NT2/D1 (cell line): ENCODE results near the gene INMT.

Source experiments
- DNase-seq: peaks from one replicate; pipeline ENCODE4 v3.0.0-alpha.2; 2011; ENCODE audit warnings: low read depth, low spot score
- H3K27me3 ChIP-seq: 2 replicates; pipeline ENCODE4 v1.6.0; 2011; ENCODE audit warnings: mild to moderate bottlenecking; ENCODE audit not compliant: insufficient read length, insufficient read depth
- H3K36me3 ChIP-seq: 2 replicates; pipeline ENCODE4 v1.6.1; 2011; ENCODE audit warnings: mild to moderate bottlenecking, low read length, mixed read lengths; ENCODE audit not compliant: insufficient read depth, insufficient read length
- H3K4me1 ChIP-seq: 2 replicates; pipeline ENCODE4 v1.5.1; 2011; ENCODE audit not compliant: insufficient read depth, insufficient read length
- H3K4me3 ChIP-seq: 2 replicates; pipeline ENCODE4 v1.5.1; 2011; ENCODE audit warnings: low read depth; ENCODE audit not compliant: insufficient read length
- H3K9ac ChIP-seq: 2 replicates; pipeline ENCODE4 v1.6.0; 2011; ENCODE audit warnings: low read depth; ENCODE audit not compliant: insufficient read length
- H3K9me3 ChIP-seq: 2 replicates; pipeline ENCODE4 v1.5.1; 2011; ENCODE audit warnings: mild to moderate bottlenecking, low read length; ENCODE audit not compliant: insufficient read depth
- SUZ12 ChIP-seq: IDR thresholded peaks from 2 replicates; pipeline ENCODE4 v1.6.1; 2011; ENCODE audit not compliant: insufficient read length, insufficient read depth; ENCODE audit errors: extremely low read depth
- YY1 ChIP-seq: IDR thresholded peaks from 2 replicates; pipeline ENCODE4 v1.6.1; 2011; ENCODE audit not compliant: insufficient read length, insufficient read depth
- ZNF274 ChIP-seq: IDR thresholded peaks from 2 replicates; pipeline ENCODE4 v1.6.1; 2011; ENCODE audit warnings: mild to moderate bottlenecking, low read depth, low read length

The INMT gene

GRCh38 chr7:30707391-30708357 is 44.3 kb upstream of the INMT start:
- Histone ChIP-seq H3K9ac (no peak overlapping the region), H3K36me3 (no peaks in the 10 kb centered on the region), H3K4me3 (no peak overlapping the region), H3K4me1 (peaks cover 4% of the 10 kb centered on the region), H3K9me3 (no peaks in the 10 kb centered on the region), H3K27me3 (no peaks in the 10 kb centered on the region)
- no peak for DNase-seq
- TF ChIP-seq YY1 (no peak), ZNF274 (no peak), SUZ12 (no peak)

GRCh38 chr7:30708412-30708811 is 43.5 kb upstream of the INMT start:
- TF ChIP-seq SUZ12: no peak
- no peak for TF ChIP-seq ZNF274
- TF ChIP-seq YY1: no peak
- Histone ChIP-seq H3K4me3 (no peak overlapping the region), H3K4me1 (peaks cover 4% of the 10 kb centered on the region), H3K27me3 (no peaks in the 10 kb centered on the region), H3K36me3 (no peaks in the 10 kb centered on the region), H3K9ac (no peak overlapping the region), H3K9me3 (no peaks in the 10 kb centered on the region)
- DNase-seq: no peak

- Histone ChIP-seq H3K9me3 (no peaks in the 10 kb centered on the region), H3K27me3 (no peaks in the 10 kb centered on the region), H3K36me3 (no peaks in the 10 kb centered on the region), H3K4me3 (no peak overlapping the region), H3K9ac (no peak overlapping the region), H3K4me1 (peaks cover 6% of the 10 kb centered on the region)
- no peak for TF ChIP-seq SUZ12
- TF ChIP-seq YY1: no peak
- no peak for TF ChIP-seq ZNF274
- no peak for DNase-seq
Measured at GRCh38 chr7:30708983-30709382, 43.0 kb upstream of the INMT start.

- Histone ChIP-seq H3K9ac (no peak overlapping the region), H3K4me3 (no peak overlapping the region), H3K36me3 (no peaks in the 10 kb centered on the region), H3K4me1 (peaks cover 6% of the 10 kb centered on the region), H3K9me3 (no peaks in the 10 kb centered on the region), H3K27me3 (no peaks in the 10 kb centered on the region)
- peak; percentile 76 for DNase-seq
- TF ChIP-seq ZNF274 (no peak), SUZ12 (no peak), YY1 (no peak)
Measured at GRCh38 chr7:30709549-30709948, 42.4 kb upstream of the INMT start.

GRCh38 chr7:30710669-30711068 is 41.3 kb upstream of the INMT start:
- Histone ChIP-seq H3K36me3 (no peaks in the 10 kb centered on the region), H3K4me1 (peaks cover 6% of the 10 kb centered on the region), H3K27me3 (no peaks in the 10 kb centered on the region), H3K9ac (no peak overlapping the region), H3K4me3 (no peak overlapping the region), H3K9me3 (no peaks in the 10 kb centered on the region)
- DNase-seq: no peak
- no peak for TF ChIP-seq ZNF274
- no peak for TF ChIP-seq YY1
- no peak for TF ChIP-seq SUZ12

- TF ChIP-seq YY1 (no peak), SUZ12 (no peak), ZNF274 (no peak)
- Histone ChIP-seq H3K4me1 (peaks cover 2% of the 10 kb centered on the region), H3K9ac (no peak overlapping the region), H3K27me3 (no peaks in the 10 kb centered on the region), H3K36me3 (no peaks in the 10 kb centered on the region), H3K4me3 (no peak overlapping the region), H3K9me3 (peaks cover 12% of the 10 kb centered on the region; the same call in 1 of the 2 replicates)
- no peak for DNase-seq
Measured at GRCh38 chr7:30713392-30713791, 38.5 kb upstream of the INMT start.

GRCh38 chr7:30714129-30714528 is 37.8 kb upstream of the INMT start:
- Histone ChIP-seq H3K9me3 (peaks cover 19% of the 10 kb centered on the region; the same call in 1 of the 2 replicates), H3K4me3 (no peak overlapping the region), H3K36me3 (no peaks in the 10 kb centered on the region), H3K4me1 (peaks cover 2% of the 10 kb centered on the region), H3K27me3 (no peaks in the 10 kb centered on the region), H3K9ac (no peak overlapping the region)
- no peak for DNase-seq
- TF ChIP-seq YY1 (no peak), ZNF274 (no peak), SUZ12 (no peak)
